Neural cell (in vitro differentiated cells): ENCODE data around the gene EXOC2. TPM values are rescaled to one million over a fixed set of nuclear protein-coding genes. Genes with fewer than 3 reads are reported as not detected.

Source experiments
- H2AFZ ChIP-seq: fragments of 200-600, 300-800 bp; sonication (generic), shearing (Covaris generic); 2 replicates; pipeline ENCODE4 v1.6.0; 2014; ENCODE audit warnings: low read depth, mild to moderate bottlenecking, antibody characterized with exemption, low read length, moderate library complexity
- H3F3A ChIP-seq: fragments of 200-600 bp; shearing (Covaris generic); 2 replicates; pipeline ENCODE4 v1.6.1; 2016; ENCODE audit warnings: mild to moderate bottlenecking, moderate library complexity, mixed read lengths, antibody characterized with exemption, low read length; ENCODE audit not compliant: insufficient read depth, poor library complexity, severe bottlenecking
- H3K27ac ChIP-seq: fragments of 200-600, 300-800 bp; sonication (generic), shearing (Covaris generic); 2 replicates; pipeline ENCODE4 v1.5.1; 2014; ENCODE audit warnings: mild to moderate bottlenecking, low read length, moderate library complexity
- H3K27me3 ChIP-seq: fragments of 300-800, 200-600 bp; sonication (generic), shearing (Covaris generic); 2 replicates; pipeline ENCODE4 v1.6.0; 2014; ENCODE audit warnings: mild to moderate bottlenecking, low read depth, low read length, moderate library complexity; ENCODE audit not compliant: insufficient read depth
- H3K36me3 ChIP-seq: fragments of 300-800, 200-600 bp; sonication (generic), shearing (Covaris generic); 2 replicates; pipeline ENCODE4 v1.5.1; 2014; ENCODE audit warnings: mild to moderate bottlenecking, antibody characterized with exemption, low read length, moderate library complexity; ENCODE audit not compliant: insufficient read depth
- H3K4me2 ChIP-seq: fragments of 300-800, 200-600 bp; sonication (generic), shearing (Covaris generic); 2 replicates; pipeline ENCODE4 v1.6.0; 2014; ENCODE audit warnings: mild to moderate bottlenecking, low read length
- H3K4me3 ChIP-seq: fragments of 300-800, 200-600 bp; sonication (generic), shearing (Covaris generic); 2 replicates; pipeline ENCODE4 v1.5.1; 2014; ENCODE audit warnings: mild to moderate bottlenecking, low read length, moderate library complexity
- H3K79me2 ChIP-seq: fragments of 200-600 bp; shearing (Covaris generic); replicated peaks from 2 replicates; pipeline ENCODE4 v1.6.0; 2014; ENCODE audit warnings: mild to moderate bottlenecking, low read length, moderate library complexity; ENCODE audit not compliant: insufficient read depth
- H3K9ac ChIP-seq: fragments of 300-800, 200-600 bp; sonication (generic), shearing (Covaris generic); 2 replicates; pipeline ENCODE4 v1.6.1; 2016; ENCODE audit warnings: mild to moderate bottlenecking, low read length, mixed read lengths
- H3K9me2 ChIP-seq: fragments of 200-600 bp; shearing (Covaris generic); 2 replicates; pipeline ENCODE4 v1.6.1; 2016; ENCODE audit warnings: mild to moderate bottlenecking, low read length, mixed read lengths; ENCODE audit not compliant: insufficient read depth
- H3K9me3 ChIP-seq: fragments of 200-600, 300-800 bp; sonication (generic), shearing (Covaris generic); 2 replicates; pipeline ENCODE4 v1.6.1; 2016; ENCODE audit warnings: mild to moderate bottlenecking, mixed run types, low read length, moderate library complexity, mixed read lengths
- H4K20me1 ChIP-seq: fragments of 200-600 bp; shearing (Covaris generic); 2 replicates; pipeline ENCODE4 v1.6.1; 2016; ENCODE audit warnings: mild to moderate bottlenecking, mixed run types; ENCODE audit not compliant: insufficient read depth
- CTCF ChIP-seq: fragments of 450-650 bp; IDR thresholded peaks from 2 replicates; pipeline ENCODE4 v1.5.1; 2014; ENCODE audit warnings: antibody characterized with exemption, mild to moderate bottlenecking, moderate library complexity; ENCODE audit not compliant: poor library complexity, severe bottlenecking
- EP300 ChIP-seq: fragments of 450-650 bp; conservative IDR thresholded peaks from 2 replicates; pipeline ENCODE4 v1.6.1; 2014; ENCODE audit warnings: antibody characterized with exemption, mild to moderate bottlenecking, moderate library complexity; ENCODE audit not compliant: poor library complexity, severe bottlenecking
- EZH2 ChIP-seq: fragments of 200-600, 300-800 bp; shearing (Covaris generic), sonication (generic); IDR thresholded peaks from 2 replicates; pipeline ENCODE4 v1.6.1; 2014; ENCODE audit warnings: antibody characterized with exemption, low read length, borderline replicate concordance, mild to moderate bottlenecking; ENCODE audit not compliant: insufficient read depth, poor library complexity, severe bottlenecking
- MXI1 ChIP-seq: fragments of 450-650 bp; conservative IDR thresholded peaks from 2 replicates; pipeline ENCODE4 v1.6.1; 2014; ENCODE audit warnings: antibody characterized with exemption, mild to moderate bottlenecking; ENCODE audit not compliant: poor library complexity, severe bottlenecking
- POLR2AphosphoS5 ChIP-seq: IDR thresholded peaks from 2 replicates; pipeline ENCODE4 v1.6.1; 2012
- RAD21 ChIP-seq: fragments of 450-650 bp; conservative IDR thresholded peaks from 2 replicates; pipeline ENCODE4 v1.6.1; 2014; ENCODE audit warnings: antibody characterized with exemption, mild to moderate bottlenecking, moderate library complexity
- REST ChIP-seq: IDR thresholded peaks from 2 replicates; pipeline ENCODE4 v1.6.1; 2012; ENCODE audit warnings: borderline replicate concordance
- SMC3 ChIP-seq: fragments of 450-650 bp; conservative IDR thresholded peaks from 2 replicates; pipeline ENCODE4 v1.6.1; 2014; ENCODE audit warnings: antibody characterized with exemption, mild to moderate bottlenecking, moderate library complexity; ENCODE audit not compliant: poor library complexity
- TAF1 ChIP-seq: IDR thresholded peaks from 2 replicates; pipeline ENCODE4 v1.6.1; 2012; ENCODE audit warnings: low read depth
- polyA plus RNA-seq: library from polyadenylated mRNA; depleted of rRNA; stranded (reverse); fragments of >200 nt; gene quantifications from 2 replicates; pipeline ENCODE4 v1.2.3, GENCODE V29; 2014

The EXOC2 gene
- polyA plus RNA-seq, 1 donor from 2014 or later: 38.6 TPM

GRCh38 chr6:447381-448165 lies 245.4 kb downstream of the EXOC2 start:
- TF ChIP-seq RAD21 (no peak), POLR2AphosphoS5 (no peak), TAF1 (no peak), EZH2 (no peak), MXI1 (no peak), EP300 (no peak), SMC3 (no peak), CTCF (no peak), REST (no peak)
- Histone ChIP-seq H3K9me2 (no peaks in the 10 kb centered on the region), H3K9me3 (no peaks in the 10 kb centered on the region), H3K27me3 (no peaks in the 10 kb centered on the region), H2AFZ (no peak overlapping the region), H4K20me1 (no peaks in the 10 kb centered on the region), H3K9ac (no peak overlapping the region), H3K36me3 (no peaks in the 10 kb centered on the region), H3F3A (no peaks in the 10 kb centered on the region), H3K79me2 (no peaks in the 10 kb centered on the region), H3K27ac (no peak overlapping the region), H3K4me3 (no peak overlapping the region), H3K4me2 (no peak overlapping the region)

GRCh38 chr6:446418-447366 lies 246.2 kb downstream of the EXOC2 start:
- no peaks in the 10 kb centered on the region for H3K9me3 ChIP-seq
- no peaks in the 10 kb centered on the region for H3K79me2 ChIP-seq
- no peaks in the 10 kb centered on the region for H4K20me1 ChIP-seq
- H2AFZ ChIP-seq: no peak overlapping the region
- H3K36me3 ChIP-seq: no peaks in the 10 kb centered on the region
- H3F3A ChIP-seq: no peaks in the 10 kb centered on the region
- no peak overlapping the region for H3K27ac ChIP-seq
- no peaks in the 10 kb centered on the region for H3K27me3 ChIP-seq
- H3K9ac ChIP-seq: no peak overlapping the region
- TF ChIP-seq POLR2AphosphoS5 (no peak), SMC3 (no peak), TAF1 (no peak), CTCF (no peak), RAD21 (no peak), MXI1 (no peak), EP300 (no peak), EZH2 (no peak), REST (no peak)
- H3K4me3 ChIP-seq: no peak overlapping the region
- no peak overlapping the region for H3K4me2 ChIP-seq
- H3K9me2 ChIP-seq: no peaks in the 10 kb centered on the region
